DND-41 (cell line): ENCODE results near the gene KRT6C.

Experiments used
- ATAC-seq: fragments of 200-7000 bp; cut with Tn5 transposase; 3 replicates; pipeline ENCODE4 v1.9.1; 2021; ENCODE audit warnings: low read depth; ENCODE audit not compliant: insufficient read depth
- DNase-seq: peaks from one replicate; pipeline ENCODE4 v3.0.0-alpha.2; 2020
- H2AFZ ChIP-seq: 2 replicates; pipeline ENCODE4 v1.6.0; 2012; ENCODE audit warnings: low read depth, low read length
- H3K27ac ChIP-seq: 2 replicates; pipeline ENCODE4 v1.5.1; 2012; ENCODE audit warnings: low read length, inconsistent platforms
- H3K27me3 ChIP-seq: fragments of 200-600 bp; sonication (generic); 2 replicates; pipeline ENCODE4 v1.6.0; 2012; ENCODE audit warnings: low read length, mild to moderate bottlenecking, inconsistent platforms; ENCODE audit not compliant: insufficient read depth, poor library complexity
- H3K36me3 ChIP-seq: 2 replicates; pipeline ENCODE4 v1.5.1; 2012; ENCODE audit warnings: low read length, inconsistent platforms; ENCODE audit not compliant: insufficient read depth
- H3K4me1 ChIP-seq: 2 replicates; pipeline ENCODE4 v1.5.1; 2012; ENCODE audit warnings: mild to moderate bottlenecking, low read length; ENCODE audit not compliant: insufficient read depth
- H3K4me2 ChIP-seq: 2 replicates; pipeline ENCODE4 v1.6.0; 2012; ENCODE audit warnings: mild to moderate bottlenecking, moderate library complexity, low read length, inconsistent platforms; ENCODE audit not compliant: insufficient read depth
- H3K4me3 ChIP-seq, 2 experiments: fragments of 200-600 bp in 1 of 2; shearing (Covaris generic) in 1 of 2; 2 replicates each; pipeline ENCODE4 v1.5.1; 2012 to 2016; ENCODE audit warnings: inconsistent platforms in 2 of 2, low read length in 2 of 2, mild to moderate bottlenecking in 2 of 2, low read depth in 1 of 2, moderate library complexity in 1 of 2
- H3K79me2 ChIP-seq: 2 replicates; pipeline ENCODE4 v1.6.0; 2012; ENCODE audit warnings: low read length, inconsistent platforms; ENCODE audit not compliant: insufficient read depth
- H3K9ac ChIP-seq: 2 replicates; pipeline ENCODE4 v1.6.0; 2012; ENCODE audit warnings: low read depth, mild to moderate bottlenecking, inconsistent platforms, low read length, moderate library complexity
- H3K9me3 ChIP-seq: 2 replicates; pipeline ENCODE4 v1.5.1; 2012; ENCODE audit warnings: low read length, moderate library complexity, mild to moderate bottlenecking, inconsistent platforms; ENCODE audit not compliant: insufficient read depth, severe bottlenecking
- H4K20me1 ChIP-seq: 2 replicates; pipeline ENCODE4 v1.6.0; 2012; ENCODE audit warnings: low read length; ENCODE audit not compliant: insufficient read depth
- EZH2 ChIP-seq: IDR thresholded peaks from 3 replicates; pipeline ENCODE4 v1.6.1; 2012; ENCODE audit warnings: borderline replicate concordance, low read depth, mild to moderate bottlenecking, moderate library complexity, low read length, inconsistent platforms; ENCODE audit not compliant: severe bottlenecking
- TF ChIP-seq, protein P1 (sequence below): IDR thresholded peaks from 2 replicates; pipeline ENCODE4 v1.5.1; 2012; ENCODE audit warnings: borderline replicate concordance, low read length, moderate library complexity, mild to moderate bottlenecking; ENCODE audit not compliant: poor library complexity, severe bottlenecking; ENCODE audit errors: extremely low read depth

Gene KRT6C

DNA sequence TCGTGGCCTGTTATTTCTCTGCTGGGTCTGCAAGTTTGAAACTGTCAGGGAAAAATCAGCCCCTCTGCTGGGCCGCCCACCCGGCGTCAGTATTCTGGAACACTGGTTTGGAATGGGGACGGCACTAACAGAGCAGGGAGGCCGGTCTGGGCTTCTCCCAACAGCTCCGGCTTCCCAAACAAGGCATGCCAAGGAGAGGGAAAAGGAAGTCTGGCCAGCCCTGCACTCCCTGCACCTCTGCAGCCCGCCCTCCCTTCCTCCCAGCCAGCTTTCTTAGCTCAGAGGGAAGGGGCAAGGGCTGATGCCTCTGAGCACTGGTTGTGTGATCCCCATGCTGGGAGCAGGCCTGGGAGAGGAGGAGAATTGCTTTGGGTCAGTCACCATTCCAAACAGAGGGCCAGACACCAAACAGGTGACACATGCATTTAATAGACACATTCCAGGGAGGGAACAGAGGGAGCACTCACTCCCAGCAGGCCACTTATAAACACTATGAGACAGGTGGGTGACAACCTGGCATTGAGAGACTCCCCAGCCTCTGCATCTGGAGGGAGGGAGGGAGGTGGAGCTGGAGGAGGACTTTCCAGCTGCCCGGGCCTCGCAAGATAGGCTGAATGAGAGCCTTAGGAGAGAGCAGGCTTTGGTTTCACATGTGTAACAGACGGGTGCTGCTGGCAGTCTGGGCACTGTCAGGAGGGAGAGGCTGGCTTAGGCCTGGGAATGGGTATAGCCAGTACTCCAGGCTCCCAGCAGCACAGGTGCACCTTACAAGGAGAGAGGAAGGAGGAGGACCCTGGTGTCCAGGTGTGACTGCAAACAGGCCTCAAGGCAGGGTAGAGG is 49.7 kb downstream of the KRT6C start:
- no peak for ATAC-seq
- Histone ChIP-seq H2AFZ (no peak overlapping the region), H3K36me3 (no peaks in the 10 kb centered on the region), H3K4me1 (no peaks in the 10 kb centered on the region), H3K79me2 (no peaks in the 10 kb centered on the region), H3K4me2 (no peak overlapping the region), H3K27ac (no peak overlapping the region), H4K20me1 (0 out of 2 replicates have a peak, but pooled peaks cover 4% of the 10 kb centered on the region), H3K9me3 (no peaks in the 10 kb centered on the region), H3K27me3 (peaks cover 22% of the 10 kb centered on the region), H3K9ac (no peak overlapping the region), H3K4me3 (no peak overlapping the region)
- DNase-seq = no peak
- TF ChIP-seq, protein P1, sequence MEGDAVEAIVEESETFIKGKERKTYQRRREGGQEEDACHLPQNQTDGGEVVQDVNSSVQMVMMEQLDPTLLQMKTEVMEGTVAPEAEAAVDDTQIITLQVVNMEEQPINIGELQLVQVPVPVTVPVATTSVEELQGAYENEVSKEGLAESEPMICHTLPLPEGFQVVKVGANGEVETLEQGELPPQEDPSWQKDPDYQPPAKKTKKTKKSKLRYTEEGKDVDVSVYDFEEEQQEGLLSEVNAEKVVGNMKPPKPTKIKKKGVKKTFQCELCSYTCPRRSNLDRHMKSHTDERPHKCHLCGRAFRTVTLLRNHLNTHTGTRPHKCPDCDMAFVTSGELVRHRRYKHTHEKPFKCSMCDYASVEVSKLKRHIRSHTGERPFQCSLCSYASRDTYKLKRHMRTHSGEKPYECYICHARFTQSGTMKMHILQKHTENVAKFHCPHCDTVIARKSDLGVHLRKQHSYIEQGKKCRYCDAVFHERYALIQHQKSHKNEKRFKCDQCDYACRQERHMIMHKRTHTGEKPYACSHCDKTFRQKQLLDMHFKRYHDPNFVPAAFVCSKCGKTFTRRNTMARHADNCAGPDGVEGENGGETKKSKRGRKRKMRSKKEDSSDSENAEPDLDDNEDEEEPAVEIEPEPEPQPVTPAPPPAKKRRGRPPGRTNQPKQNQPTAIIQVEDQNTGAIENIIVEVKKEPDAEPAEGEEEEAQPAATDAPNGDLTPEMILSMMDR = no peak
- TF ChIP-seq EZH2 = no peak

DNA sequence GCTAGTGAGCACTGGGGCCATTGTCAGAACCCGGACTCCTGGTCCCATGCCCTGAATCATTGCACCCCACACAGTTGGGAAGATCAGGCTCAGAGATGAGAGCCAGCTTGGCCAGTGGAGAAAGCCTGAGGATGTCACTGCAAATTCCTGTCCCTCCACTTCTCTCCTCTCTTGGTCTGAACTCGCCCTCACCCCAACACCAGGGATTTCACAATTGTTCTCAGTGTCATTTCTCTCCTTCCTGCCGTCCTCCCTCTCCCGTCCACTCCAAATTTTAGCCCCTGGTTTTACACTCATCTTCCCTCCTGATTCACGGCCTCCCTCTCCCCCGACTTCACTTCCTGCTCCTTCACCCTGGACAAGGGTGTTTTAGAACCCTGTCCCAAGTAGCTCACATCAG is 50.6 kb downstream of the KRT6C start:
- Histone ChIP-seq H3K4me1 (no peaks in the 10 kb centered on the region), H3K4me2 (no peak overlapping the region), H3K4me3 (no peak overlapping the region), H3K79me2 (no peaks in the 10 kb centered on the region), H3K9ac (no peak overlapping the region), H3K27me3 (peaks cover 26% of the 10 kb centered on the region), H4K20me1 (0 out of 2 replicates have a peak, but pooled peaks cover 4% of the 10 kb centered on the region), H3K27ac (no peak overlapping the region), H3K9me3 (no peaks in the 10 kb centered on the region), H3K36me3 (no peaks in the 10 kb centered on the region), H2AFZ (no peak overlapping the region)
- no peak for DNase-seq
- TF ChIP-seq, protein P1 = no peak
- no peak for TF ChIP-seq EZH2
- no peak for ATAC-seq

DNA sequence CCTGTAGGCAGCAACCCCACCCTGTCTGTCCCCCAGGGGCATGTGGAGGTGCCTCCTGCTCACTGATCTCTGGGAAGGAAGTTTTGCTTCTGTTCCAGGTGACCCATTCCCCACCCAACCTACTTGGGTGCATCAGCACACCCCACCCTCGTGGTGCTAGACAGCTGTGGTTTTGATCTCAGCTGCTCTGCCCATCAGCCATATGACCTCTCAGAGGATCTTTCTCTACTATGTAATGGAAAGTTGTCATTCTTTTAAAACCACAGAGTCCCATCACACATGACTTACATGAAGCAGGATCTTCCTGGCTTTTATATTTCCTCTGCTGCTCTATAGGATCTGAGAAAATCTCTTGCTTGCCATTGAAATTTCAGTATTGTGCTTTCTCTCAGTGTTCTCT is 53.9 kb downstream of the KRT6C start:
- Histone ChIP-seq H3K4me3 (no peak overlapping the region), H3K4me1 (no peaks in the 10 kb centered on the region), H3K9ac (no peak overlapping the region), H3K79me2 (no peaks in the 10 kb centered on the region), H3K36me3 (no peaks in the 10 kb centered on the region), H4K20me1 (0 out of 2 replicates have a peak, but pooled peaks cover 4% of the 10 kb centered on the region), H3K4me2 (no peak overlapping the region), H3K27me3 (peaks cover 25% of the 10 kb centered on the region), H2AFZ (no peak overlapping the region), H3K9me3 (no peaks in the 10 kb centered on the region), H3K27ac (no peak overlapping the region)
- no peak for ATAC-seq
- DNase-seq = no peak
- TF ChIP-seq, protein P1 = no peak
- no peak for TF ChIP-seq EZH2

DNA sequence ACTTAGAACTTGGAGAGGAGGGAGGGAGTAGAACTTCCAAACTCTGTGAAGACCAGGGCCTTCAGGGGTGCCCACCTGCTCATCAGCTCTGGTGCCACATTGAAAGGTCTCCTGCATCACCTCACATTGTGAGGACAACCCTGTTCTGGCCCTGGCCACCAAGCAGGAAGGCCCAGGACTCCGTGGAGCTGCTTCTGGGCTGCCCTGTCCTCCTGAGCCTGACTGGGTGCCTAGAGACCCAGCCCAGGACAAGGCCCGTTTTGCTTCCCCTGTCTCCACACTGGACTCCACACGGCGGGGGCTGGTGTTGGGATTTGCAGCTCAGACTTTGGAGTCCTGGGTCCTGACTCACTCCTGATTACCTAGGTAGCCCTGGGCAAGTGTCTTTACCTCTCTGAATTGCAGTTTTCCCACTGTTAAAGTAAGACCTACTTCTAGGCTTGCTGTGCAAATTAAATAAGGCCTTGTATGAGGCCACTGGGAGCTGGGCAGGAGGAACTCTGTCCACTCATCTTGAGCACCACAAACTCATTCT is 55.0 kb downstream of the KRT6C start:
- H3K79me2 ChIP-seq = no peaks in the 10 kb centered on the region
- H4K20me1 ChIP-seq = no peaks in the 10 kb centered on the region
- H3K27me3 ChIP-seq = peaks cover 25% of the 10 kb centered on the region
- no peaks in the 10 kb centered on the region for H3K36me3 ChIP-seq
- DNase-seq = no peak
- H3K9me3 ChIP-seq = no peaks in the 10 kb centered on the region
- TF ChIP-seq EZH2 = no peak
- TF ChIP-seq, protein P1 = no peak
- H3K27ac ChIP-seq = no peak overlapping the region
- H3K4me1 ChIP-seq = no peaks in the 10 kb centered on the region
- no peak overlapping the region for H3K9ac ChIP-seq
- ATAC-seq = no peak
- H2AFZ ChIP-seq = no peak overlapping the region
- no peak overlapping the region for H3K4me2 ChIP-seq
- no peak overlapping the region for H3K4me3 ChIP-seq
